DOHH2 (cell line): Measurements from ENCODE around the gene USP19.

ENCODE experiments used
- EZH2phosphoT487 ChIP-seq: fragments of 200-600 bp; sonication (generic); IDR thresholded peaks from 2 replicates; pipeline ENCODE4 v1.6.1; 2017; ENCODE audit warnings: borderline replicate concordance, mild to moderate bottlenecking, antibody characterized with exemption, low read length, moderate library complexity, mixed read lengths
- TF ChIP-seq, protein P1 (sequence below): fragments of 200-600 bp; sonication (generic); IDR thresholded peaks from one replicate; pipeline ENCODE4 v1.5.1; 2014; ENCODE audit warnings: antibody characterized with exemption, mild to moderate bottlenecking, low read depth, low read length; ENCODE audit not compliant: poor library complexity, severe bottlenecking

DNA sequence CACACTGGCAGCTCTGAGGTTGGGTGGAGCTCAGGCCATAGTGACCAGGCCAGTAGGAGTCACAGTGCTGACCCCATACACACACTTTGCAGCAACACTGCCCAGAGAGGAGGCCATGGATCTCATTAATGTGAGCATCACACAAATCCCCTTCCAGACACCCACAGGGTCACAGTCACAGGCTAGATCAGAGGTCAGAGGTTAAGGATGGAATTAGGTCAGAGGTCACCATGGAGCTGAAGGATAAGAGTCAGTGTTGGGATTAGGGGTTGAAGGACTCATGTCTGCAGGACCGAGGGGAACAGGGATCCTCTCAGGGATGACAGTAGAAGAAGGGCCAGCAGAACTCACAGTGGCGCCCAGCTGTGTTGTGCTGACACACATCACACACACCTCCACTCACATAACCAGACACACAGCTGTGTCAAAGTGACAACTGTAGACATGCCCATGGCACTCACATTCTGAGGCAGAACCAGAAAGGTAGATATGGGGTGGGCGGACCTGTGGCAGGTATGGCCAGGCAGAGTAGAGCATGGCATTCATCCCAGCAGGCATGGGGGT is 32.8 kb upstream of the USP19 start:
- TF ChIP-seq, protein P1, sequence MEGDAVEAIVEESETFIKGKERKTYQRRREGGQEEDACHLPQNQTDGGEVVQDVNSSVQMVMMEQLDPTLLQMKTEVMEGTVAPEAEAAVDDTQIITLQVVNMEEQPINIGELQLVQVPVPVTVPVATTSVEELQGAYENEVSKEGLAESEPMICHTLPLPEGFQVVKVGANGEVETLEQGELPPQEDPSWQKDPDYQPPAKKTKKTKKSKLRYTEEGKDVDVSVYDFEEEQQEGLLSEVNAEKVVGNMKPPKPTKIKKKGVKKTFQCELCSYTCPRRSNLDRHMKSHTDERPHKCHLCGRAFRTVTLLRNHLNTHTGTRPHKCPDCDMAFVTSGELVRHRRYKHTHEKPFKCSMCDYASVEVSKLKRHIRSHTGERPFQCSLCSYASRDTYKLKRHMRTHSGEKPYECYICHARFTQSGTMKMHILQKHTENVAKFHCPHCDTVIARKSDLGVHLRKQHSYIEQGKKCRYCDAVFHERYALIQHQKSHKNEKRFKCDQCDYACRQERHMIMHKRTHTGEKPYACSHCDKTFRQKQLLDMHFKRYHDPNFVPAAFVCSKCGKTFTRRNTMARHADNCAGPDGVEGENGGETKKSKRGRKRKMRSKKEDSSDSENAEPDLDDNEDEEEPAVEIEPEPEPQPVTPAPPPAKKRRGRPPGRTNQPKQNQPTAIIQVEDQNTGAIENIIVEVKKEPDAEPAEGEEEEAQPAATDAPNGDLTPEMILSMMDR = no peak
- no peak for TF ChIP-seq EZH2phosphoT487
